HCT116 (cell line): ENCODE results near the gene PDP2. TPM values are rescaled to one million over a fixed set of nuclear protein-coding genes. Genes with fewer than 3 reads are reported as not detected.

ENCODE experiments used
- ATAC-seq: fragments of 200-7000 bp; cut with Tn5 transposase; 2 replicates; pipeline ENCODE4 v1.9.1; 2020; ENCODE audit warnings: mild to moderate bottlenecking, moderate library complexity
- BruUV-seq: library from RNA; stranded (reverse); fragments of 400-500 nt; replicated peaks from 2 replicates; lab custom pipeline; 2021; lab: Mats Ljungman, UMichigan
- CTCF ChIA-PET: fragments of 300-600 bp; sonication (Branson Sonifier 250); formaldehyde crosslinking; loops from one replicate; lab custom pipeline; 2021; ENCODE audit warnings: antibody characterized with exemption; lab: Charles Lee
- POLR2A ChIA-PET: fragments of 300-600, 350-600 bp; sonication (Branson Sonifier 250); formaldehyde crosslinking; loops from one replicate; lab custom pipeline; 2021; ENCODE audit warnings: antibody characterized with exemption; lab: Charles Lee
- RAD21 ChIA-PET, 2 experiments: fragments of 300-600 bp; sonication (Branson Sonifier 250); formaldehyde crosslinking; loops; one replicate each; lab custom pipeline; 2023; ENCODE audit warnings: low total read pairs in 2 of 2; ENCODE audit not compliant: uncharacterized antibody in 2 of 2, unreplicated experiment in 2 of 2, low non-redundant PET in 1 of 2; lab: Charles Lee
- DNase-seq: peaks from one replicate; pipeline ENCODE4 v3.0.0-alpha.2; 2010; ENCODE audit warnings: low read depth, low spot score
- H2AFZ ChIP-seq: fragments of 200-600 bp; shearing (Covaris generic), sonication (generic); 2 replicates; pipeline ENCODE4 v1.6.1; 2017; ENCODE audit warnings: low read depth, mixed run types, mixed read lengths, antibody characterized with exemption, low read length; ENCODE audit not compliant: poor library complexity, severe bottlenecking
- H3K27ac ChIP-seq: 2 replicates; pipeline ENCODE4 v1.5.1; 2012; ENCODE audit warnings: low read depth, low read length
- H3K27me3 ChIP-seq: fragments of 200-600 bp; sonication (generic); 2 replicates; pipeline ENCODE4 v1.6.1; 2016; ENCODE audit warnings: mixed run types, low read length, mixed read lengths; ENCODE audit not compliant: insufficient read depth
- H3K36me3 ChIP-seq, 2 experiments: fragments of 200-500 bp in 1 of 2; fragments of 200-600 bp in 1 of 2; sonication (Bioruptor generic) in 1 of 2; sonication (generic) in 1 of 2; 2 replicates each; pipeline versions ENCODE4 v1.5.1 to v1.6.1; 2014 to 2016; ENCODE audit warnings: low read length in 2 of 2, inconsistent platforms in 1 of 2, mixed read lengths in 1 of 2, mixed run types in 1 of 2; ENCODE audit not compliant: insufficient read depth in 2 of 2, control insufficient read depth in 1 of 2
- H3K4me1 ChIP-seq, 2 experiments: fragments of 200-600 bp in 1 of 2; sonication (generic) in 1 of 2; 2 replicates each; pipeline versions ENCODE4 v1.5.1 to v1.6.1; 2012 to 2017; ENCODE audit warnings: low read length in 2 of 2, inconsistent platforms in 1 of 2, mild to moderate bottlenecking in 1 of 2, mixed read lengths in 1 of 2, mixed run types in 1 of 2, moderate library complexity in 1 of 2; ENCODE audit not compliant: insufficient read depth in 2 of 2, control insufficient read depth in 1 of 2
- H3K4me2 ChIP-seq: fragments of 200-600 bp; sonication (generic); 2 replicates; pipeline ENCODE4 v1.6.1; 2017; ENCODE audit warnings: mixed run types, low read length, mixed read lengths
- H3K4me3 ChIP-seq, 2 experiments: fragments of 200-600 bp in 1 of 2; sonication (generic) in 1 of 2; replicated peaks in 1 of 2; 2 replicates each; pipeline ENCODE4 v1.5.1; 2011 to 2016; ENCODE audit warnings: low read length in 2 of 2, control low read depth in 1 of 2, low read depth in 1 of 2, mild to moderate bottlenecking in 1 of 2, mixed read lengths in 1 of 2, mixed run types in 1 of 2
- H3K79me2 ChIP-seq: fragments of 200-600 bp; sonication (generic); 2 replicates; pipeline ENCODE4 v1.6.1; 2017; ENCODE audit warnings: mild to moderate bottlenecking, mixed run types, low read length, moderate library complexity, mixed read lengths; ENCODE audit not compliant: insufficient read depth
- H3K9ac ChIP-seq: fragments of 200-600 bp; sonication (generic); 2 replicates; pipeline ENCODE4 v1.6.1; 2016; ENCODE audit warnings: low read length, mixed read lengths
- H3K9me2 ChIP-seq: fragments of 200-600 bp; sonication (generic), shearing (Covaris generic); 2 replicates; pipeline ENCODE4 v1.6.1; 2017; ENCODE audit warnings: mixed run types, mild to moderate bottlenecking, moderate library complexity; ENCODE audit not compliant: insufficient read depth
- H3K9me3 ChIP-seq, 2 experiments: fragments of 200-500 bp in 1 of 2; fragments of 200-600 bp in 1 of 2; sonication (Bioruptor generic) in 1 of 2; sonication (generic) in 1 of 2; 2 replicates each; pipeline ENCODE4 v1.6.1; 2014 to 2017; ENCODE audit warnings: low read length in 2 of 2, mixed read lengths in 2 of 2, inconsistent platforms in 1 of 2, low read depth in 1 of 2, mild to moderate bottlenecking in 1 of 2, mixed run types in 1 of 2, moderate library complexity in 1 of 2; ENCODE audit not compliant: control insufficient read depth in 1 of 2, insufficient read depth in 1 of 2
- H4K20me1 ChIP-seq: fragments of 200-600 bp; sonication (generic), shearing (Covaris generic); 2 replicates; pipeline ENCODE4 v1.6.1; 2017; ENCODE audit warnings: mixed run types, mild to moderate bottlenecking, moderate library complexity; ENCODE audit not compliant: insufficient read depth
- POLR2AphosphoS5 ChIP-seq: IDR thresholded peaks from 2 replicates; pipeline ENCODE4 v1.6.1; 2011; ENCODE audit warnings: mild to moderate bottlenecking, low read depth, low read length, moderate library complexity
- TCF7L2 ChIP-seq: IDR thresholded peaks from 2 replicates; pipeline ENCODE4 v1.7.0; 2011; ENCODE audit warnings: borderline replicate concordance, inconsistent platforms; ENCODE audit not compliant: insufficient read depth, insufficient read length; ENCODE audit errors: extremely low read depth
- ZFX ChIP-seq: fragments of 450-650 bp; IDR thresholded peaks from 2 replicates; pipeline ENCODE4 v1.6.1; 2017
- intact Hi-C: fragments of 100-400 bp; cut with micrococcal nuclease; formaldehyde crosslinking; loops from 2 replicates; pipeline ENCODE4 v1.10.0; 2022
- total RNA-seq: library from RNA; stranded (reverse); gene quantifications from one replicate; pipeline ENCODE4 v1.2.1, GENCODE V29; 2021; ENCODE audit not compliant: unreplicated experiment

The PDP2 gene
- total RNA-seq, 1 experiment from 2014 or later: 19.9 TPM

DNA sequence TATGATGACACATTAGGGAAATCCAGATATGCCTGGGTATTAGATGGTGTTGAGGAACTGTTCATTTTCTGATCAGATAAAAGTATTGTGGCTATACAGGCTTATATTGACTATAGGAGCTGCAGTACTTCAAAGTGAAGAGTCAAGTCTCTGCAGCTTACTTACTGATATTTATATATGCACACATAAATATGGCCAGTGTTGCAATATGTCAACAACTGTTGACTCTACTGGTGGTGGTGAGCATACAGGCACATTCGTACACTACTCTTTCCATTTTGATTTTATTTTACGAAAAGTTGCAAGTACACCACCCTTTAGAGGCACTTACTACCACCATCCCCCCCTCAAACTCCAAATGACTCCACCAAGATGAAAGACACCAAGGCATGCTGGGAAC is 51.4 kb downstream of the PDP2 start:
- Histone ChIP-seq H3K9ac (no peak overlapping the region), H3K4me1 (peaks cover 16 to 56% of the 10 kb centered on the region in 2 experiments), H3K4me2 (no peak overlapping the region), H3K27ac (no peak overlapping the region), H3K27me3 (no peaks in the 10 kb centered on the region), H3K9me2 (no peaks in the 10 kb centered on the region), H2AFZ (no peak overlapping the region), H3K79me2 (peaks cover 47% of the 10 kb centered on the region), H3K4me3 (no peak overlapping the region), H3K9me3 (no peaks in the 10 kb centered on the region), H4K20me1 (no peaks in the 10 kb centered on the region)
- no TSS peak for BruUV-seq
- ChIA-PET POLR2A (no interaction called here), CTCF (no interaction called here)
- no peak for DNase-seq
- TF ChIP-seq POLR2AphosphoS5 (no peak), TCF7L2 (no peak)
- TF ChIP-seq, all 23 proteins: peak for 0
- intact Hi-C loops: no loop called here
- ATAC-seq: no peak
- RAD21 ChIA-PET: no interaction called here
- peaks cover 0 to 7% of the 10 kb centered on the region in 2 experiments; a peak in 1 of 4 replicates for H3K36me3 ChIP-seq

DNA sequence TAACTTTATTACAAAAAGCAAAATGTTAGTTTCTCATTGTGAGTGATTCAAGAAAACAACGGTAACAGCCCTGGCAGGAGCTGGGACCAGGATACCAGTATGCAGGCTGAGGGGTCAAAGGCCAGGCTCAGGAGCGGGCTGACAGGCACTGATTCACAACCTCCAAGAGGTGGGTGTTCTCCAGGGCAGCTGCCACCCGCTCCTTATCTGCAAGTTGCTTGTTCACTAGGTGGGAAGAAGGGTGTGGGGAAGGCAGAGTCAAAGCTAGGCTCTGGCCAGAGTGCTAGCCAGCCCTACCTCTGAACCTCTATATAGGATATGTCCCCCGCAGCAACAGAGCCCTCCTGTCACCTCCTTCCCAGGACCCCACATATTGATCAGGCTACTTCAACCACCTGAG is 51.8 kb downstream of the PDP2 start:
- no peak overlapping the region for H3K27ac ChIP-seq
- no peak overlapping the region for H3K4me3 ChIP-seq
- H2AFZ ChIP-seq: no peak overlapping the region
- no peak for ATAC-seq
- H3K4me1 ChIP-seq: peaks cover 15 to 51% of the 10 kb centered on the region in 2 experiments
- H3K9ac ChIP-seq: no peak overlapping the region; the same call in 1 of the 2 replicates
- no peak for TF ChIP-seq ZFX
- H3K9me3 ChIP-seq: no peaks in the 10 kb centered on the region
- ChIA-PET POLR2A (no interaction called here), RAD21 (no interaction called here), CTCF (no interaction called here)
- BruUV-seq: no TSS peak
- H3K27me3 ChIP-seq: no peaks in the 10 kb centered on the region
- DNase-seq: no peak
- intact Hi-C loops: no loop called here
- peaks cover 49% of the 10 kb centered on the region for H3K79me2 ChIP-seq
- H4K20me1 ChIP-seq: no peaks in the 10 kb centered on the region
- no peak overlapping the region for H3K4me2 ChIP-seq
- H3K9me2 ChIP-seq: no peaks in the 10 kb centered on the region
- peaks cover under 1 to 7% of the 10 kb centered on the region in 2 experiments; a peak in 1 of 4 replicates for H3K36me3 ChIP-seq
